Uterus (tissue), 2 donors: Measurements from ENCODE around the gene ALLC.

Experiments
- POLR2A ChIP-seq, 2 donors: fragments of 450-650 bp; IDR thresholded peaks; one replicate each; pipeline ENCODE4 v1.6.1; 2016; ENCODE audit warnings: antibody characterized with exemption in 2 of 2, mild to moderate bottlenecking in 1 of 2, moderate library complexity in 1 of 2
- TF ChIP-seq, protein P1 (sequence below), 4 experiments: fragments of 200-600 bp in 2 of 4; fragments of 450-650 bp in 2 of 4; sonication (generic) in 2 of 4; IDR thresholded peaks; one replicate each; pipeline ENCODE4 v1.5.1; 2016 to 2019; ENCODE audit warnings: antibody characterized with exemption in 4 of 4, mild to moderate bottlenecking in 2 of 4, moderate library complexity in 1 of 4

DNA sequence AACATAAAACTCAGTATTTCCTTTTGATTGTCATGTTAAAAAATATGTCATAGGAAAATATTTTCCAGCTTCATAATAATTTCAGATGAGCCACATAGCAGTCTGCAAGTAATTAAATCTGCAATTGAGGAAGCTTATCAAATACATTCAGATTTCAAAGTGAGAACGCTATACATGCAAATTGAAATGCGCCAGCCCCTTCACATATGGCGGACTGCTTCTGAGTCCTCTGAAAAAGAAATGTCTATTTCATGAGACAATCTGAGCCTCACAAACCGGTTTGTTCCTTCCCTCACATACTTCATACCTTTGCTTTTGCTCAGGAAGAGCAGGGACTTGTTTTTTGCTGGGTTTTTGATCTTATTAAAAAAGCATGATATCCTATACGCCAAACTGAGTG is 43.1 kb downstream of the ALLC start:
- TF ChIP-seq, protein P1, sequence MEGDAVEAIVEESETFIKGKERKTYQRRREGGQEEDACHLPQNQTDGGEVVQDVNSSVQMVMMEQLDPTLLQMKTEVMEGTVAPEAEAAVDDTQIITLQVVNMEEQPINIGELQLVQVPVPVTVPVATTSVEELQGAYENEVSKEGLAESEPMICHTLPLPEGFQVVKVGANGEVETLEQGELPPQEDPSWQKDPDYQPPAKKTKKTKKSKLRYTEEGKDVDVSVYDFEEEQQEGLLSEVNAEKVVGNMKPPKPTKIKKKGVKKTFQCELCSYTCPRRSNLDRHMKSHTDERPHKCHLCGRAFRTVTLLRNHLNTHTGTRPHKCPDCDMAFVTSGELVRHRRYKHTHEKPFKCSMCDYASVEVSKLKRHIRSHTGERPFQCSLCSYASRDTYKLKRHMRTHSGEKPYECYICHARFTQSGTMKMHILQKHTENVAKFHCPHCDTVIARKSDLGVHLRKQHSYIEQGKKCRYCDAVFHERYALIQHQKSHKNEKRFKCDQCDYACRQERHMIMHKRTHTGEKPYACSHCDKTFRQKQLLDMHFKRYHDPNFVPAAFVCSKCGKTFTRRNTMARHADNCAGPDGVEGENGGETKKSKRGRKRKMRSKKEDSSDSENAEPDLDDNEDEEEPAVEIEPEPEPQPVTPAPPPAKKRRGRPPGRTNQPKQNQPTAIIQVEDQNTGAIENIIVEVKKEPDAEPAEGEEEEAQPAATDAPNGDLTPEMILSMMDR (IDR thresholded peaks at IDR 0.05) = no peak
- no peak for TF ChIP-seq POLR2A (IDR thresholded peaks at IDR 0.05)
